HepG2 (cell line): ENCODE measurements around the gene TBC1D22A. TPM values are rescaled to one million over a fixed set of nuclear protein-coding genes. Genes with fewer than 3 reads are reported as not detected.

Source experiments
- ATAC-seq: fragments of 200-7000 bp; cut with Tn5 transposase; 3 replicates; pipeline ENCODE4 v1.9.1; 2020; ENCODE audit warnings: mild to moderate bottlenecking, moderate library complexity
- BruUV-seq: library from RNA; stranded (reverse); fragments of 400-500 nt; replicated peaks from 2 replicates; lab custom pipeline; 2021; lab: Mats Ljungman, UMichigan
- CTCF ChIA-PET: fragments of 300-600 bp; formaldehyde crosslinking; extraction: SDS; loops from one replicate; lab custom pipeline; 2021; ENCODE audit warnings: low total read pairs, inconsistent platforms, low intra/inter-chr PET ratio; lab: Yijun Ruan, JAX
- POLR2A ChIA-PET: fragments of 350-600 bp; sonication (Branson Sonifier 250); formaldehyde crosslinking; loops from one replicate; lab custom pipeline; 2020; ENCODE audit warnings: antibody characterized with exemption, inconsistent platforms; lab: Yijun Ruan, JAX
- DNase-seq: peaks from one replicate; pipeline ENCODE4 v3.0.0-alpha.2; 2015; ENCODE audit warnings: low spot score
- FAIRE-seq: peaks from 3 replicates; lab custom pipeline; 2011; peaks lifted over from hg19 to GRCh38; lab: Jason Lieb, UNC
- H2AFZ ChIP-seq: one replicate; pipeline ENCODE4 v1.6.1; 2011; ENCODE audit warnings: low read length, inconsistent platforms
- H3K27ac ChIP-seq: fragments of 300-600 bp; 3 replicates; pipeline ENCODE4 v1.8.0; 2011; ENCODE audit warnings: mixed run types, mild to moderate bottlenecking, mixed read lengths, low read length, inconsistent platforms; ENCODE audit not compliant: insufficient read depth; ENCODE audit errors: extremely low read length
- H3K27me3 ChIP-seq, 2 experiments: fragments of 200-600 bp in 1 of 2; 2 replicates in 1 of 2; 3 replicates in 1 of 2; pipeline versions ENCODE4 v1.6.0 to v1.8.0; 2011; ENCODE audit warnings: low read length in 2 of 2, mild to moderate bottlenecking in 2 of 2, moderate library complexity in 2 of 2, inconsistent platforms in 1 of 2; ENCODE audit not compliant: insufficient read depth in 2 of 2, control insufficient read depth in 1 of 2
- H3K36me3 ChIP-seq, 2 experiments: fragments of 200-600 bp in 1 of 2; replicated peaks in 1 of 2; 2 replicates in 1 of 2; 3 replicates in 1 of 2; pipeline versions ENCODE4 v1.5.1 to v1.8.0; 2011; ENCODE audit warnings: low read length in 2 of 2, inconsistent platforms in 1 of 2; ENCODE audit not compliant: insufficient read depth in 2 of 2, control insufficient read depth in 1 of 2
- H3K4me1 ChIP-seq: 2 replicates; pipeline ENCODE4 v1.5.1; 2012; ENCODE audit warnings: low read length, inconsistent platforms; ENCODE audit not compliant: insufficient read depth
- H3K4me2 ChIP-seq: 2 replicates; pipeline ENCODE4 v1.6.0; 2011; ENCODE audit warnings: low read depth, low read length, inconsistent platforms
- H3K4me3 ChIP-seq, 3 experiments: fragments of 200-600 bp in 1 of 3; sonication (generic), shearing (Covaris generic) in 1 of 3; replicated peaks in 1 of 3; 2 replicates each; pipeline ENCODE4 v1.5.1; 2011 to 2016; ENCODE audit warnings: low read length in 3 of 3, inconsistent platforms in 2 of 3, low read depth in 2 of 3, mild to moderate bottlenecking in 2 of 3, control low read depth in 1 of 3, mixed read lengths in 1 of 3; ENCODE audit not compliant: insufficient read depth in 1 of 3
- H3K79me2 ChIP-seq: one replicate; pipeline ENCODE4 v1.6.1; 2011; ENCODE audit warnings: low read length, inconsistent platforms; ENCODE audit not compliant: insufficient read depth
- H3K9ac ChIP-seq: 2 replicates; pipeline ENCODE4 v1.6.0; 2011; ENCODE audit warnings: mild to moderate bottlenecking, low read depth, low read length, inconsistent platforms; ENCODE audit not compliant: insufficient read depth
- H3K9me3 ChIP-seq: 2 replicates; pipeline ENCODE4 v1.5.1; 2012; ENCODE audit warnings: mild to moderate bottlenecking, low read length
- H4K20me1 ChIP-seq: 2 replicates; pipeline ENCODE4 v1.6.0; 2011; ENCODE audit warnings: inconsistent platforms, mild to moderate bottlenecking, low read length, moderate library complexity; ENCODE audit not compliant: insufficient read depth
- BRD4 ChIP-seq: sonication (generic); formaldehyde crosslinking; IDR thresholded peaks from 2 replicates; pipeline ENCODE4 v1.4.0; 2020; ENCODE audit warnings: missing genetic modification reagents
- HHEX ChIP-seq: IDR thresholded peaks from 2 replicates; pipeline ENCODE4 v1.6.1; 2016; ENCODE audit warnings: control low read depth
- HOXA7 ChIP-seq: sonication (generic); formaldehyde crosslinking; IDR thresholded peaks from 2 replicates; pipeline ENCODE4 v1.8.1; 2022; ENCODE audit warnings: mild to moderate bottlenecking, missing genetic modification reagents, moderate library complexity
- MIER3 ChIP-seq: IDR thresholded peaks from 2 replicates; pipeline ENCODE4 v1.6.1; 2016; ENCODE audit warnings: missing compliant biosample characterization, borderline replicate concordance
- MTF2 ChIP-seq: sonication (generic); formaldehyde crosslinking; IDR thresholded peaks from 2 replicates; pipeline ENCODE4 v1.5.0; 2020; ENCODE audit warnings: missing genetic modification reagents, borderline replicate concordance
- ZFP36L1 ChIP-seq: sonication (generic); formaldehyde crosslinking; IDR thresholded peaks from 2 replicates; pipeline ENCODE4 v1.8.0; 2022; ENCODE audit warnings: mild to moderate bottlenecking, missing genetic modification reagents, moderate library complexity
- ZNF234 ChIP-seq: sonication (generic); formaldehyde crosslinking; conservative IDR thresholded peaks from 2 replicates; pipeline ENCODE4 v1.5.1; 2020; ENCODE audit warnings: mild to moderate bottlenecking, missing genetic modification reagents
- ZNF792 ChIP-seq: IDR thresholded peaks from 2 replicates; pipeline ENCODE4 v1.6.1; 2016
- WGBS: methylation state at CpG from one replicate; pipeline ENCODE4 v1.1.6; 2017; ENCODE audit warnings: low lambda C conversion rate; 5-methylcytosine and 5-hydroxymethylcytosine counted together
- in situ Hi-C: cut with HindIII; loops from 2 replicates; pipeline ENCODE4 v1.10.0; 2017; ENCODE audit warnings: low pct_unique_long_range_greater_than_20kb; ENCODE audit not compliant: extremely low pct_ligation_motif_present
- intact Hi-C: fragments of 100-400 bp; cut with micrococcal nuclease; formaldehyde crosslinking; loops from one replicate; pipeline ENCODE4 v1.10.0; 2022; ENCODE audit not compliant: unreplicated experiment
- polyA plus RNA-seq, 8 experiments: library from polyadenylated mRNA; depleted of rRNA in 3 of 8; stranded (reverse) in 7 of 8; unstranded in 1 of 8; fragments of >200 nt; fragmentation: Illumina TruSeq in 4 of 8; extraction: Trizol in 4 of 8; gene quantifications; 2 replicates each; pipeline versions ENCODE4 v1.2.1 to v1.2.3, GENCODE V29; 2011 to 2016; ENCODE audit warnings: low read depth in 4 of 8, missing spikeins in 1 of 8, mixed read lengths in 1 of 8; ENCODE audit not compliant: insufficient read depth in 1 of 8
- total RNA-seq, 5 experiments: library from RNA; depleted of rRNA; stranded (reverse); fragments of >200 nt; fragmentation: Illumina TruSeq; extraction: Trizol; gene quantifications; 2 replicates each; pipeline ENCODE4 v1.2.3, GENCODE V29; 2016; ENCODE audit warnings: low read depth in 1 of 5
- TF ChIP-seq, protein P1 (sequence below): fragments of 450-650 bp; IDR thresholded peaks from 2 replicates; pipeline ENCODE4 v1.6.1; 2017
- TF ChIP-seq, protein P2 (sequence below): sonication (generic); formaldehyde crosslinking; IDR thresholded peaks from 2 replicates; pipeline ENCODE4 v1.8.0; 2022; ENCODE audit warnings: low read depth, missing genetic modification reagents
- TF ChIP-seq, protein P3 (sequence below): sonication (generic); formaldehyde crosslinking; IDR thresholded peaks from 2 replicates; pipeline ENCODE4 v1.4.0; 2020; ENCODE audit warnings: missing genetic modification reagents

TBC1D22A gene
- total and polyA plus RNA-seq, 2 of the 13 experiments (the other 11 are each of a cell fraction or from before 2014, with no cell fraction given), result 17.3 to 18.0 TPM

DNA sequence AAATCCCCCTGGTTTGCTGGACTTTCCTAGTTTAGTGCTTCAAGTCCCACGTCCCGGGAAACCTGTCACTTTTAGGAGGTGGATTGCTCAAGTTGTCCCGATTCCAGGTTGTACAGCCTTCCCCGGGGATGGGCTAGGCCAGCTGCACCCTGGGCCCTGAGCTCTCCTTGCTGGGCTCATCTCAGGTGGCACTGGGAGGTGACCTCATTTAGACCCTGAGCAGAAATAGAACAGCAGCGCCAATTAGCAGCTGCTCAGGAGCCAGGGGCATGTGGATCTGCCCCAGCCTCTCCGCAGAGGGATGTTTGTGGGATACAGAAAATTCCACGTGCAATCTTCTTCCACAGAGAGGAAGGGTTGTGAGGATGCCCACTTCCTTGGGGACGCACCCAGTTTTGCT lies 14.8 kb upstream of the TBC1D22A start:
- H3K27me3 ChIP-seq, result peaks cover 3 to 25% of the 10 kb centered on the region in 2 experiments; a peak in 3 of 5 replicates
- H3K9me3 ChIP-seq, result no peaks in the 10 kb centered on the region
- H3K9ac ChIP-seq, result no peak overlapping the region
- ATAC-seq (no peak), DNase-seq (no peak), FAIRE-seq (no peak)
- no peak overlapping the region for H2AFZ ChIP-seq
- H3K4me2 ChIP-seq, result no peak overlapping the region
- no peaks in the 10 kb centered on the region for H3K36me3 ChIP-seq
- H3K4me3 ChIP-seq, result no peak overlapping the region
- intact Hi-C loops (no loop called here), in situ Hi-C loops (no loop called here)
- POLR2A ChIA-PET, result interaction anchor here (0.6 kb wide), 1 partner anchor 15 kb away, joined by 3 read pairs; the partner anchor contains the start of gene TBC1D22A
- TF ChIP-seq ZNF234 (no peak), HHEX (no peak)
- TF ChIP-seq, protein P1, sequence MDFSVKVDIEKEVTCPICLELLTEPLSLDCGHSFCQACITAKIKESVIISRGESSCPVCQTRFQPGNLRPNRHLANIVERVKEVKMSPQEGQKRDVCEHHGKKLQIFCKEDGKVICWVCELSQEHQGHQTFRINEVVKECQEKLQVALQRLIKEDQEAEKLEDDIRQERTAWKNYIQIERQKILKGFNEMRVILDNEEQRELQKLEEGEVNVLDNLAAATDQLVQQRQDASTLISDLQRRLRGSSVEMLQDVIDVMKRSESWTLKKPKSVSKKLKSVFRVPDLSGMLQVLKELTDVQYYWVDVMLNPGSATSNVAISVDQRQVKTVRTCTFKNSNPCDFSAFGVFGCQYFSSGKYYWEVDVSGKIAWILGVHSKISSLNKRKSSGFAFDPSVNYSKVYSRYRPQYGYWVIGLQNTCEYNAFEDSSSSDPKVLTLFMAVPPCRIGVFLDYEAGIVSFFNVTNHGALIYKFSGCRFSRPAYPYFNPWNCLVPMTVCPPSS, result no peak
- H3K27ac ChIP-seq, result no peak overlapping the region
- H3K4me1 ChIP-seq, result peaks cover 71% of the 10 kb centered on the region
- CTCF ChIA-PET, result no interaction called here
- no peaks in the 10 kb centered on the region for H3K79me2 ChIP-seq
- H4K20me1 ChIP-seq, result no peaks in the 10 kb centered on the region
- 54% methylated on average over 4 of the region's 8 CpGs for WGBS
- no TSS peak for BruUV-seq

DNA sequence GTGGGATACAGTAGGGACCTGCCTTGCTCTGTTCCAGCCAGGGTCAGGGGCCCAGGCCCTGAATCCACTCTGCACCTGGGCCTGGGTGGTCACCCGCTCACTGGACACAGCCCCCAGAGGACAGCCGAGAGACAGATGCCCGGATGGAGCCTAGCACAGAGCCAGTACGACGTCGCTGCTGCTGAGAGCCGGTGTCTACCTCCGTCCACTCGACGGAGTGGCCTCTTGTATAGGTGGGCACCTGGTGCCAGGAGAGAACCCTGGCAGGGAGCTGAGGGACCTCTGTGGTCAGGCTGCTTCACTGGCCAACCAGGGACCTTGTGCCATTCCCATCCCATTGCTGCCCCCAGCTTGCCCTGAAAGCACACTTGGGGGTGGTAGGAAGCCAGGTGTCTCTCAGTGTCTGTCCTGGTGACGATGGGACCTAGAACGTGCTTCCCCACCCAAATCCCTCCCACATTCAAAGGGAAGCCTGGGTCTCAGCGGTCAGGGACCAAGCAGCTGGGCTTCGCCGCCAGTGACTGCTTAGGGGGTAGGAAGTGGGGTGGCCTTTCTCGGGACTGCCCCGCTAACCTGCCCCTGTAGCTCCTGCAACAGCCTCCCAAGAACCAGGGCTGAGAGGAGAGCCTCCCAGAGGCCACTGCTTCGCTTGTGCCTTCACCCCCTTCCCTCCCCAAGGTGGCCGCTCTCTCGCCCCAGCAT lies 14.1 kb upstream of the TBC1D22A start:
- no peak for FAIRE-seq
- Histone ChIP-seq H4K20me1 (no peaks in the 10 kb centered on the region), H3K27me3 (peaks cover 3 to 25% of the 10 kb centered on the region in 2 experiments; a peak in 3 of 5 replicates), H3K9ac (no peak overlapping the region), H3K4me2 (no peak overlapping the region), H3K4me3 (no peak overlapping the region), H2AFZ (no peak overlapping the region), H3K36me3 (no peaks in the 10 kb centered on the region), H3K79me2 (no peaks in the 10 kb centered on the region), H3K9me3 (no peaks in the 10 kb centered on the region), H3K27ac (no peak overlapping the region), H3K4me1 (peaks cover 70% of the 10 kb centered on the region)
- in situ Hi-C loops (no loop called here), intact Hi-C loops (no loop called here)
- ChIA-PET POLR2A (interaction anchor here (3.1 kb wide), 1 partner anchor 14 kb away, joined by 14 read pairs; the partner anchor contains the start of gene TBC1D22A), CTCF (no interaction called here)
- ATAC-seq, result no peak
- BruUV-seq, result no TSS peak
- WGBS, result 51% methylated on average over 5 of the region's 20 CpGs
- DNase-seq, result no peak
- TF ChIP-seq BRD4 (CRISPR knock-in tag) (no peak), MIER3 (no peak), ZFP36L1 (CRISPR knock-in tag) (no peak), HOXA7 (CRISPR knock-in tag) (no peak), ZNF792 (no peak), MTF2 (CRISPR knock-in tag) (no peak)
- TF ChIP-seq, protein P2, sequence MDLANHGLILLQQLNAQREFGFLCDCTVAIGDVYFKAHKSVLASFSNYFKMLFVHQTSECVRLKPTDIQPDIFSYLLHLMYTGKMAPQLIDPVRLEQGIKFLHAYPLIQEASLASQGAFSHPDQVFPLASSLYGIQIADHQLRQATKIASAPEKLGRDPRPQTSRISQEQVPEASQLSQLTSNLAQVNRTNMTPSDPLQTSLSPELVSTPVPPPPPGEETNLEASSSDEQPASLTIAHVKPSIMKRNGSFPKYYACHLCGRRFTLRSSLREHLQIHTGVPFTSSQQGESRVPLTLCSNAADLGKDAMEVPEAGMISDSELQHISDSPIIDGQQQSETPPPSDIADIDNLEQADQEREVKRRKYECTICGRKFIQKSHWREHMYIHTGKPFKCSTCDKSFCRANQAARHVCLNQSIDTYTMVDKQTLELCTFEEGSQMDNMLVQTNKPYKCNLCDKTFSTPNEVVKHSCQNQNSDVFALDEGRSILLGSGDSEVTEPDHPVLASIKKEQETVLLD (CRISPR knock-in tag), result no peak
- TF ChIP-seq, protein P3, sequence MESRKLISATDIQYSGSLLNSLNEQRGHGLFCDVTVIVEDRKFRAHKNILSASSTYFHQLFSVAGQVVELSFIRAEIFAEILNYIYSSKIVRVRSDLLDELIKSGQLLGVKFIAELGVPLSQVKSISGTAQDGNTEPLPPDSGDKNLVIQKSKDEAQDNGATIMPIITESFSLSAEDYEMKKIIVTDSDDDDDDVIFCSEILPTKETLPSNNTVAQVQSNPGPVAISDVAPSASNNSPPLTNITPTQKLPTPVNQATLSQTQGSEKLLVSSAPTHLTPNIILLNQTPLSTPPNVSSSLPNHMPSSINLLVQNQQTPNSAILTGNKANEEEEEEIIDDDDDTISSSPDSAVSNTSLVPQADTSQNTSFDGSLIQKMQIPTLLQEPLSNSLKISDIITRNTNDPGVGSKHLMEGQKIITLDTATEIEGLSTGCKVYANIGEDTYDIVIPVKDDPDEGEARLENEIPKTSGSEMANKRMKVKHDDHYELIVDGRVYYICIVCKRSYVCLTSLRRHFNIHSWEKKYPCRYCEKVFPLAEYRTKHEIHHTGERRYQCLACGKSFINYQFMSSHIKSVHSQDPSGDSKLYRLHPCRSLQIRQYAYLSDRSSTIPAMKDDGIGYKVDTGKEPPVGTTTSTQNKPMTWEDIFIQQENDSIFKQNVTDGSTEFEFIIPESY, result no peak
